Measurements from ENCODE around the gene NUDT16L1. TPM values are rescaled to one million over a fixed set of nuclear protein-coding genes. Genes with fewer than 3 reads are reported as not detected.

NUDT16L1 gene
- total RNA-seq: 23.2 and 27.7 TPM in 2 replicates

DNA sequence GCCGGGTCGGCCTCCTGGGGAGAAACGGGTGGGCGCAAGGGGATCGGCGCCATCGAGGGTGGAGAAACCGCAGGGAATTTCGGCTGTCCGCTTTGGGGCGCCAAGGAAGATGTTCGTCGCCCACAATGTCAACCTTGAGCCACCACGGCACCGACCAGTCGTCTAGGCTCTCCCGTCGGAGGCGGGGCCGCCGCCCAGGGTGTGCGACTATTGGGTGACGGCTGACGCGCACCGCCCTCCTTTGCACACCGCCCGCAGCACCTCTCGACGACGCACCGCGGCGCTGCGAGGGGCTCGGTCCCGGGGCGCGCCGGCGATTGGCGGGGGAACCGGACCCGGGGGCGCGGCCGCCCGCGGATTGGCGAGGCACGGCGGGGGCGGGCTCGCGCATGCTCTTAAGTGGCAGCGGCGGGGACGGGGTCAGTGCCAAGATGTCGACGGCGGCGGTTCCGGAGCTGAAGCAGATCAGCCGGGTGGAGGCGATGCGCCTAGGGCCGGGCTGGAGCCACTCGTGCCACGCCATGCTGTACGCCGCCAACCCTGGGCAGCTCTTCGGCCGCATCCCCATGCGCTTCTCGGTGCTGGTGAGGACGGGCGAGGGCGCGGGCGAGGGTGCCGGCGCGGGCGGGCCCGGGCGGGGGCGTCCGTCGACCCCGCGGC lies at the start of gene NUDT16L1:
Gene NUDT16L1 (plus strand): TSS at position 267 of the 660 bp plus-strand sequence. CDS start 165 bp downstream, at position 432.

GRCh38 chr16:4734063-4734729 lies 40.8 kb downstream of the NUDT16L1 start, which contains the start of the genes ANKS3 and DNAAF8:
Gene ANKS3 (minus strand): TSS chr16:4734271. CDS start chr16:4730149, 4,122 bp downstream.
Gene DNAAF8 (plus strand): TSS chr16:4734537. CDS start chr16:4736515, 1,978 bp downstream.

Small RNA genes lying within 50 kb of the gene (small RNA-seq; reads per million reads assigned to genes)
- not detected for gene MIR6769A

Other genes starting within 250 kb of the NUDT16L1 start
- gene NMRAL1, start 218.9 kb upstream of the NUDT16L1 start, total RNA-seq: 132 and 137 TPM in 2 replicates
- gene HMOX2, start 217.2 kb upstream of the NUDT16L1 start, total RNA-seq: 46.7 and 86.8 TPM in 2 replicates
- gene CDIP1, start 154.8 kb upstream of the NUDT16L1 start, total RNA-seq: 13.7 TPM in 2 replicates
- gene C16orf96, start 137.2 kb upstream of the NUDT16L1 start, total RNA-seq: 0.39 TPM in 1 of 2 replicates, not detected in the other
- gene UBALD1, start 78.7 kb upstream of the NUDT16L1 start, total RNA-seq: 18.5 and 19.6 TPM in 2 replicates
- gene MGRN1, start 68.7 kb upstream of the NUDT16L1 start, total RNA-seq: 29.1 and 42.5 TPM in 2 replicates
- gene ANKS3, start 40.7 kb downstream of the NUDT16L1 start, total RNA-seq: 18.5 and 19.2 TPM in 2 replicates
- 0.39 and 0.54 TPM in 2 replicates for gene DNAAF8, start 41.0 kb downstream of the NUDT16L1 start, total RNA-seq
- gene ZNF500, start 73.6 kb downstream of the NUDT16L1 start, total RNA-seq: 15.3 and 17.8 TPM in 2 replicates
- not detected in 2 replicates for gene SEPTIN12, start 94.8 kb downstream of the NUDT16L1 start, total RNA-seq
- gene SMIM22, start 101.8 kb downstream of the NUDT16L1 start, total RNA-seq: not detected in 2 replicates
- 22.8 and 28.4 TPM in 2 replicates for gene ROGDI, start 109.1 kb downstream of the NUDT16L1 start, total RNA-seq
- 35.7 and 45.7 TPM in 2 replicates for gene GLYR1, start 153.7 kb downstream of the NUDT16L1 start, total RNA-seq
- 32.8 and 46.7 TPM in 2 replicates for gene UBN1, start 153.9 kb downstream of the NUDT16L1 start, total RNA-seq
- gene PPL, start 243.6 kb downstream of the NUDT16L1 start, total RNA-seq: 14.2 and 33.4 TPM in 2 replicates